H9 (cell line): ENCODE results near the gene TWSG1. TPM values are rescaled to one million over a fixed set of nuclear protein-coding genes. Genes with fewer than 3 reads are reported as not detected.

Source experiments
- DNase-seq: peaks from one replicate; pipeline ENCODE4 v3.0.0-alpha.2; 2017
- H2AFZ ChIP-seq: one replicate; pipeline ENCODE4 v1.6.1; 2013; ENCODE audit warnings: mild to moderate bottlenecking, low read length, control low read depth, moderate library complexity
- H2AK5ac ChIP-seq: 2 replicates; pipeline ENCODE4 v1.6.1; 2013; ENCODE audit warnings: low read length, control low read depth, mixed read lengths; ENCODE audit not compliant: insufficient read length
- H2BK120ac ChIP-seq: one replicate; pipeline ENCODE4 v1.6.1; 2013; ENCODE audit warnings: low read depth, mild to moderate bottlenecking, low read length, control low read depth, inconsistent platforms; ENCODE audit not compliant: poor library complexity, severe bottlenecking
- H2BK12ac ChIP-seq: 2 replicates; pipeline ENCODE4 v1.6.1; 2013; ENCODE audit warnings: low read length, control low read depth, mixed read lengths, low read depth; ENCODE audit not compliant: insufficient read length
- H2BK15ac ChIP-seq: 2 replicates; pipeline ENCODE4 v1.6.1; 2013; ENCODE audit warnings: low read depth, low read length, control low read depth
- H2BK20ac ChIP-seq: one replicate; pipeline ENCODE4 v1.6.1; 2013; ENCODE audit warnings: low read depth, mild to moderate bottlenecking, low read length, control low read depth, inconsistent platforms; ENCODE audit not compliant: poor library complexity, severe bottlenecking
- H2BK5ac ChIP-seq: 2 replicates; pipeline ENCODE4 v1.6.1; 2013; ENCODE audit warnings: low read length, control low read depth, mixed read lengths; ENCODE audit not compliant: insufficient read length
- H3K14ac ChIP-seq: 2 replicates; pipeline ENCODE4 v1.6.1; 2013; ENCODE audit warnings: low read length, control low read depth; ENCODE audit not compliant: insufficient read depth
- H3K18ac ChIP-seq: 2 replicates; pipeline ENCODE4 v1.6.1; 2013; ENCODE audit warnings: low read depth, mild to moderate bottlenecking, mixed read lengths, low read length, control low read depth; ENCODE audit not compliant: insufficient read length
- H3K23ac ChIP-seq: 2 replicates; pipeline ENCODE4 v1.6.1; 2013; ENCODE audit warnings: low read length, control low read depth, mixed read lengths, low read depth; ENCODE audit not compliant: insufficient read length
- H3K23me2 ChIP-seq: 2 replicates; pipeline ENCODE4 v1.6.1; 2013; ENCODE audit warnings: low read depth, mild to moderate bottlenecking, mixed read lengths, low read length, control low read depth; ENCODE audit not compliant: insufficient read length, poor library complexity, severe bottlenecking
- H3K27ac ChIP-seq: 2 replicates; pipeline ENCODE4 v1.5.1; 2013; ENCODE audit warnings: low read length, control low read depth, mixed read lengths, low read depth; ENCODE audit not compliant: insufficient read length
- H3K27me3 ChIP-seq: 2 replicates; pipeline ENCODE4 v1.6.1; 2013; ENCODE audit warnings: low read length, control low read depth, inconsistent platforms; ENCODE audit not compliant: insufficient read depth
- H3K4ac ChIP-seq: 2 replicates; pipeline ENCODE4 v1.6.1; 2013; ENCODE audit warnings: low read depth, mild to moderate bottlenecking, control low read depth, inconsistent platforms, low read length, moderate library complexity
- H3K4me1 ChIP-seq: 2 replicates; pipeline ENCODE4 v1.6.1; 2013; ENCODE audit warnings: low read length, control low read depth, inconsistent platforms; ENCODE audit not compliant: insufficient read depth
- H3K4me2 ChIP-seq: 2 replicates; pipeline ENCODE4 v1.6.1; 2013; ENCODE audit warnings: low read length, control low read depth, mixed read lengths; ENCODE audit not compliant: insufficient read length, insufficient read depth
- H3K56ac ChIP-seq: 2 replicates; pipeline ENCODE4 v1.6.1; 2013; ENCODE audit warnings: low read depth, mild to moderate bottlenecking, mixed read lengths, low read length, control low read depth; ENCODE audit not compliant: insufficient read length
- H3K79me1 ChIP-seq: 2 replicates; pipeline ENCODE4 v1.6.1; 2013; ENCODE audit warnings: low read depth, mild to moderate bottlenecking, moderate library complexity, low read length, control low read depth, inconsistent platforms; ENCODE audit not compliant: insufficient read depth, poor library complexity, severe bottlenecking
- H3K79me2 ChIP-seq: 2 replicates; pipeline ENCODE4 v1.6.1; 2013; ENCODE audit warnings: low read length, control low read depth, inconsistent platforms; ENCODE audit not compliant: insufficient read depth
- H3K9ac ChIP-seq: 2 replicates; pipeline ENCODE4 v1.6.1; 2013; ENCODE audit warnings: low read length, control low read depth, mixed read lengths; ENCODE audit not compliant: insufficient read length; ENCODE audit errors: extremely low read depth
- H3K9me3 ChIP-seq: one replicate; pipeline ENCODE4 v1.6.1; 2013; ENCODE audit warnings: low read depth, low read length, inconsistent platforms; ENCODE audit not compliant: control insufficient read depth
- H3T11ph ChIP-seq: one replicate; pipeline ENCODE4 v1.6.1; 2013; ENCODE audit warnings: mild to moderate bottlenecking, low read length, control low read depth, inconsistent platforms
- H4K20me1 ChIP-seq: one replicate; pipeline ENCODE4 v1.6.1; 2013; ENCODE audit not compliant: control insufficient read depth, insufficient read length, insufficient read depth
- H4K5ac ChIP-seq: 2 replicates; pipeline ENCODE4 v1.6.1; 2013; ENCODE audit warnings: low read depth, mild to moderate bottlenecking, mixed read lengths, low read length, control low read depth; ENCODE audit not compliant: insufficient read length
- H4K8ac ChIP-seq: replicated peaks from 2 replicates; pipeline ENCODE4 v1.6.1; 2013; ENCODE audit warnings: low read length, control low read depth, mixed read lengths, low read depth; ENCODE audit not compliant: insufficient read length
- H4K91ac ChIP-seq: 2 replicates; pipeline ENCODE4 v1.6.1; 2013; ENCODE audit warnings: low read depth, mild to moderate bottlenecking, moderate library complexity, mixed read lengths, low read length, control low read depth; ENCODE audit not compliant: insufficient read length
- H3K27ac Mint-ChIP-seq, 3 experiments: 2 replicates in 2 of 3; 3 replicates in 1 of 3; pipeline ENCODE4 v1.8.0; 2020 to 2021; ENCODE audit warnings: mixed read lengths in 3 of 3, mild to moderate bottlenecking in 1 of 3, moderate library complexity in 1 of 3
- H3K27me3 Mint-ChIP-seq: 2 replicates; pipeline ENCODE4 v1.8.0; 2021; ENCODE audit warnings: low read depth, mild to moderate bottlenecking, moderate library complexity, mixed read lengths
- H3K36me3 Mint-ChIP-seq, 3 experiments: 2 replicates in 2 of 3; 3 replicates in 1 of 3; pipeline ENCODE4 v1.8.0; 2020 to 2021; ENCODE audit warnings: low read depth in 3 of 3, mixed read lengths in 3 of 3; ENCODE audit not compliant: insufficient read depth in 1 of 3
- H3K4me1 Mint-ChIP-seq, 2 experiments: 2 replicates each; pipeline ENCODE4 v1.8.0; 2020; ENCODE audit warnings: mixed read lengths in 2 of 2
- H3K4me3 Mint-ChIP-seq, 2 experiments: 2 replicates in 1 of 2; 3 replicates in 1 of 2; pipeline ENCODE4 v1.8.0; 2020 to 2021; ENCODE audit warnings: mild to moderate bottlenecking in 2 of 2, mixed read lengths in 2 of 2, moderate library complexity in 1 of 2
- H3K9me3 Mint-ChIP-seq, 2 experiments: 2 replicates in 1 of 2; 3 replicates in 1 of 2; pipeline ENCODE4 v1.8.0; 2020; ENCODE audit warnings: mild to moderate bottlenecking in 2 of 2, mixed read lengths in 2 of 2, moderate library complexity in 1 of 2
- WGBS: extraction: QIAGEN DNeasy Blood & Tissue Kit; methylation state at CpG from one replicate; pipeline ENCODE4 v1.1.7; 2013; ENCODE audit warnings: missing lambda C conversion rate, low lambda C conversion rate, mixed read lengths; ENCODE audit not compliant: insufficient read length; ENCODE audit errors: extremely low coverage; 5-methylcytosine and 5-hydroxymethylcytosine counted together
- total RNA-seq: library from RNA; stranded (reverse); gene quantifications from 2 replicates; pipeline ENCODE4 v1.2.1, GENCODE V29; 2021
- TF ChIP-seq, protein P1 (sequence below): fragments of 200-600 bp; sonication (generic); conservative IDR thresholded peaks from 3 replicates; pipeline ENCODE4 v1.8.0; 2021; ENCODE audit warnings: antibody characterized with exemption, mild to moderate bottlenecking

The TWSG1 gene
- total RNA-seq, 1 experiment from 2014 or later: 25.7 TPM

DNA sequence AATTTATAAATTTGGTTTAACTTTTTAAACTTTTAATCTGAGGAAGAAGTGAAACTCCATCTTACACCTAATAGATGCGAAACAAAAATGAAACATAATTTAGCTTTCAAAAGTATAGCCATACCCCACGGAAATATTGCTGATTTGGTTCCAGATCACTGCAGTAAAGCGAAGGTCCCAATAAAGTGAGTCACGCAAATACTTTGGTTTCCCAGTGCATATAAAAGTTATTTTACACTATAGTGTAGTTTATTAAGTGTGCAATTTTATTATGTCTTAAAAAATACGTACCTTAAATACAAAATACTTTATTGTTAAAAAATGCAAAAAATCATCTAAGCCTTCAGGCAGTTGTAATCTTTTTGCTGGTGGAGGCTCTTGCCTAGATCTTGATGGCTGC is 55.1 kb downstream of the TWSG1 start:
- peaks cover 9 to 10% of the 10 kb centered on the region in 2 experiments for H3K9me3 Mint-ChIP-seq
- DNase-seq: no peak

More for the DNA sequence above, 55.1 kb downstream of the TWSG1 start:
- Histone ChIP-seq H2BK15ac (no peak overlapping the region), H2BK5ac (no peak overlapping the region), H2BK20ac (no peak overlapping the region), H3K4me2 (no peak overlapping the region), H3K79me1 (no peaks in the 10 kb centered on the region), H2BK12ac (no peak overlapping the region), H3K23ac (no peak overlapping the region), H3K79me2 (no peaks in the 10 kb centered on the region), H4K20me1 (no peaks in the 10 kb centered on the region), H3K27me3 (no peaks in the 10 kb centered on the region), H3T11ph (no peak overlapping the region), H4K91ac (no peak overlapping the region), H3K9ac (no peak overlapping the region), H3K18ac (no peak overlapping the region), H3K27ac (no peak overlapping the region), H3K23me2 (no peaks in the 10 kb centered on the region), H3K14ac (no peak overlapping the region), H3K4me1 (no peaks in the 10 kb centered on the region), H4K5ac (no peak overlapping the region), H2BK120ac (no peak overlapping the region), H3K4ac (no peak overlapping the region), H3K56ac (no peak overlapping the region), H2AK5ac (no peak overlapping the region), H4K8ac (no peak overlapping the region), H2AFZ (no peak overlapping the region), H3K9me3 (no peaks in the 10 kb centered on the region)
- H3K27ac Mint-ChIP-seq: peak overlapping the region in 1 of 3 experiments; percentile 35; a peak in 1 of 7 replicates
- TF ChIP-seq, protein P1, sequence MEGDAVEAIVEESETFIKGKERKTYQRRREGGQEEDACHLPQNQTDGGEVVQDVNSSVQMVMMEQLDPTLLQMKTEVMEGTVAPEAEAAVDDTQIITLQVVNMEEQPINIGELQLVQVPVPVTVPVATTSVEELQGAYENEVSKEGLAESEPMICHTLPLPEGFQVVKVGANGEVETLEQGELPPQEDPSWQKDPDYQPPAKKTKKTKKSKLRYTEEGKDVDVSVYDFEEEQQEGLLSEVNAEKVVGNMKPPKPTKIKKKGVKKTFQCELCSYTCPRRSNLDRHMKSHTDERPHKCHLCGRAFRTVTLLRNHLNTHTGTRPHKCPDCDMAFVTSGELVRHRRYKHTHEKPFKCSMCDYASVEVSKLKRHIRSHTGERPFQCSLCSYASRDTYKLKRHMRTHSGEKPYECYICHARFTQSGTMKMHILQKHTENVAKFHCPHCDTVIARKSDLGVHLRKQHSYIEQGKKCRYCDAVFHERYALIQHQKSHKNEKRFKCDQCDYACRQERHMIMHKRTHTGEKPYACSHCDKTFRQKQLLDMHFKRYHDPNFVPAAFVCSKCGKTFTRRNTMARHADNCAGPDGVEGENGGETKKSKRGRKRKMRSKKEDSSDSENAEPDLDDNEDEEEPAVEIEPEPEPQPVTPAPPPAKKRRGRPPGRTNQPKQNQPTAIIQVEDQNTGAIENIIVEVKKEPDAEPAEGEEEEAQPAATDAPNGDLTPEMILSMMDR: no peak
- no peaks in the 10 kb centered on the region for H3K4me1 Mint-ChIP-seq
- WGBS: no CpG with 5 or more reads among the region's 5 CpGs
- H3K4me3 Mint-ChIP-seq: no peak overlapping the region
- peaks cover 10 to 39% (median 16%) of the 10 kb centered on the region in 3 experiments for H3K36me3 Mint-ChIP-seq
- H3K27me3 Mint-ChIP-seq: no peaks in the 10 kb centered on the region
